Measurements from ENCODE around the gene SLC9B2.
"Not testable (repeated sequence)": the region's sequence is repeated elsewhere in the genome, so short reads cannot be mapped to it uniquely, and the experiment has no call there.

Gene SLC9B2

DNA sequence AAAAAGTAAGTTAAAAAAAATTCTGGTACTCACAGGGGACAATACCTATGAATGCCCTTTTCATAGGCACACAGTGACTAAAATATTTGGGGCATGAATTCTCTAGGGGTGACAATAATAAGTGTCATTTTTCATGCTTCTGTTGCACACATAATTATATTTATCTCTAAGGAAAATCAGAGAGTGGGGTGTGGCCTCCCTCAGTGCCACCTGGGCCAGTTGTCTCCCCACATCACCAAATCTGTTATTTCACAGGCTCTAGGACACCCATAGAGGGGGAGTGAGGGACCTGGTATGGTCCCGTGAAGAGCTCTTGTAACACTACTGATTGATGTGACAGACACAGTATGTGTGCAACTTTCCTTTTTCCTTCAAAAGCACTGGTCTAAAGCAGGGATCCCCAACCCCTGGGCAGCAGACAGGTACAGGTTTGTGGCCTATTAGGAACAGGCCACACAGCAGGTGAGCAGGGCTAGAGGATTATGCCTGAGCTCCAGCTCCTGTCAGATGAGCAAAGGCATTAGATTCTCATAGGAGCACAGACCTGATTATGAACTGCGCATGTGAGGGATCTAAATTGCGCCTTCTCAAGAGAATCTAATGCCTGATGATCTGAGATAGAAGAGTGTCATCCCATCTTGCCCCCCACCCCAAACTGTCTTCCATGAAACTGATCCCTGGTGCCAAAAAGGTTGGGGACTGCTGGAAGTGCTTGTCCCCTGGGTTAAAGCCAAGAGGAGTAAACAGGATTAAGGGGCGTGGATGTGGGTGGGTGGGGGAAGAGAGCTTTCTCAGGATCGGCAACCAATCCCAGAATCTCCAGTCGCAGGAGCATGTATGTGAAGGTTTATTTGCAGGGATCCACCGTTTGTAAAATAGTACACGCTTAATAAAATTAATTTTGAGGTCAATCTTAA, 57.9 kb downstream of the SLC9B2 start:
- no peak for DNase-seq

DNA sequence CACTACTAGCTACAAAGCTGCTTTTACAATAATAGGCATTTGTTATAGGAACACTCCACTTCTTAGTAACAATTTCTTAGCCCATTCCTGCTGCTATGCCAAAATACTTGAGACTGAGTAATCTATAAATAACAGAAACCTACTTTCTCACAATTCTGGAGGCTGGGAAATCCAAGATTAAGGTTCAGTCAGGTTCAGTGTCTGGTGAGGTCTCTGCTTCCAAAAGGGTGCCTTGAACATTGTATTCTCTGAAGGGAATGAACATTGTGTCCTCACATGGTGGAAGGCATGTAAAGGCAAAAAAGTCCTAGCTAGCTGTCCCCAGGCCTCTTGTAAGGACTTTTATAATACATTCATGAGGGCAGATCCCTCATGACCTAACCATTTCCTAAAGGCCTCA, 64.0 kb downstream of the SLC9B2 start:
- DNase-seq = no peak

DNA sequence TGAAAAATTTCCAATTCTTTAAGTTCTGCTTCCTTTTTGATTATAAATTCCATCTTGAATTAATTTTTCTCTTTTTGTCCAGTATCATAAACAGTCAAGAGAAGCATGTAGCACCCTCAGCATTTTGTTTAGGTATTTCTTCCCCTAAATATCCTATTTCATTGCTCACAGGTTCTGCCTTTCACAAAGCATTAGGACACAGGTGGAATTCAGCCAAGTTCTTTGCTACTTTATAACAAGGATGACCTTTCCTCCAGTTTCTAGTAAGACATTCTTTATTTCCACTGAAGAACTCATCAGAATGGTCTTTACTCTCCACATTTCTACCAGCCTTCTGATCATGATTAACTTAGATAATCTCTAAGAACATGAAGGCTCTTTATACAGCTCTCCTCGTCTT, 64.5 kb downstream of the SLC9B2 start:
- no peak for DNase-seq

DNA sequence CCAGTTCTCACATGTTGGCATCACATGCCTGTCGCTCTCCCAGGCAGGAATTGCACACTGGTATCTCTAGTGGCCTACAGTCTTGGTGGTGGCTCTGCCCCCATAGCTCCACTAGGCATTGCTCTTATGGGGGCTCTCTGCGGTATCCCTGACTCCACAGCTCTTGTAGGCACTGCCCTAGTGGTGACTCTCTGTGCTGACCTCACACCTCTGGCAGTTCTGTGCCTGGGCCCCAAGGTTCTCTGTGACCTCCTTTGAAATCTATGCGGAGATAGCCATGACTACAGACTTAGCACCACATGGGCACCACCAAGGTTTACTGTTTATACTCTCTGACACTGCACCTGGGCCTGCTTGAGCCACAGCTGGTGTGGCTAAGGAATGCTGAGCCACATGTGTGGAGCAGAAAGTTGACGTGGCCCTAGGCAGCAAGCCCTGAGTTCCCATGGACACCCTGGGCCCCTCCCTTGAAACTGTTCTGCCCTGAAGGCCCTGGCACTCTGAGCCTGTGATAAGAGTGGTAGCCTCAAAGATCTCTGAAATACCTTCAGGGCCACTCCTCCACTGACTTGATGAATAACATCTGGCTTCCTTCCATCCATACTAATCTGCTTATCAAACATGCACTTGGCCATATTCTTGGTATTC, 65.1 kb downstream of the SLC9B2 start:
- DNase-seq = no peak

DNA sequence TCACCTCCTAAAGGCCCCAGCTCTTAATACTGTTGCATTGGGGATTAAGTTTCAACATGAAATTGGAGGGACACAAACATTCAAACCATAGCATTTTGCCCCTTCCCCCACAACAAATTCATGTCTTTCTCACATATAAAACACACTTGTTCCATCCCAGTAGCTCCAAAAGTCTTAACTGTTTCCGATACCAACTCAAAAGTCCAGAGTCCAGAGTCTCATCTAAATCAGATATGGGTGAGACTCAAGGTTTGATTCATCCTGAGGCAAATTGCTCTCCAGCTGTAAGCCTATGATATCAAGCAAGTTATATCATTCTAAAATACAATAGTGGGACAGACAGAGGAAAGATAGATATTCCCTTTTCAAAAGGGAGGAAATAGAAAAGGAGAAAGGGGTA, 65.8 kb downstream of the SLC9B2 start:
- DNase-seq = no peak

DNA sequence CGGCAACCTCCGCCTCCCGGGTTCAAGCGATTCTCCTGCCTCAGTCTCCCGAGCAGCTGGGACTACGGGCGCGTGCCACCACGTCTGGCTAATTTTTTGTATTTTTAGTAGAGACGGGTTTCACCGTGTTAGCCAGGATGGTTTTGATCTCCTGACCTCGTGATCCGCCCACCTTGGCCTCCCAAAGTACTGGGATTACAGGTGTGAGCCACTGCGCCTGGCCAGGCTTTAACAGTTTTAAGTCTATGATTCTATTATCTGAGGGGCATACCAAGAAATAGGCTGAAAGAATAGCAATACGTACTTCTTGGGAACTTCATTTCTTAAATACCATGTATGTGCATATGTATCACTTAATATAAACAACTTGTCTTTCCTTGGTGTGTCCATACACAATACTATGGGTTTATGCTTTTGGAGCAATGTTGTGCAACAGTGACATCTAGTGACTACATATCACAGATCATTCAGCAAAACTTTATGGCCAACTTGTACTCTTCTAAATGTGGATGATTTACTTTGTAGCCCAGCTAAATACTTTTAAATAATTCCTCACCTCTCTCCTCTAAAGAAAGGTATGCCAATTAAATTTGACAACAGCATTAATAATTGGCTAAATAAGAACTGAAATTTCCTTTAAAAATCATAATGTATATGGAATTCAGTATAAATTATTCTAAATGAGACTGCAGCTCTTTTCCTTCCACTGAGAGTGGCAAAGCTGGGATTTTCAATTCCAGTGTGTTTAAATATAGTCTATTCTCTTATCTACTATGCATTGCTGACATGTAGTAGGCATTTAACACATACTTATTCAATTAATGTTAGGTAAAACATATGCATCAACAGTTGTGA, 67.5 kb downstream of the SLC9B2 start:
- DNase-seq = no peak

GRCh38 chr4:103002551-103002950, 74.0 kb downstream of the SLC9B2 start:
- no peak for DNase-seq

GRCh38 chr4:102994803-102995202, 81.8 kb downstream of the SLC9B2 start:
- DNase-seq = no peak

GRCh38 chr4:102993985-102994384, 82.6 kb downstream of the SLC9B2 start:
- not testable (repeated sequence) for DNase-seq

GRCh38 chr4:102988429-102989020, 88.0 kb downstream of the SLC9B2 start:
- no peak for DNase-seq

- DNase-seq = no peak
Observed at GRCh38 chr4:102981005-102981404, 95.6 kb downstream of the SLC9B2 start.
